Mesothelial cell of epicardium (in vitro differentiated cells): ENCODE data around the gene TRAPPC14. TPM values are rescaled to one million over a fixed set of nuclear protein-coding genes. Genes with fewer than 3 reads are reported as not detected.
A peak's percentile ranks its signal among the peaks of the same experiment; 100 is the strongest.

Source experiments
- DNase-seq, 2 experiments: peaks; one replicate each; pipeline ENCODE4 v3.0.0; 2021; ENCODE audit warnings: low spot score in 2 of 2; ENCODE audit not compliant: unreplicated experiment in 2 of 2
- H3K27ac Mint-ChIP-seq: 2 replicates; pipeline ENCODE4 v1.8.0; 2021; ENCODE audit warnings: mixed read lengths
- H3K27me3 Mint-ChIP-seq: 2 replicates; pipeline ENCODE4 v1.8.0; 2021; ENCODE audit warnings: low read depth, mixed read lengths
- H3K36me3 Mint-ChIP-seq: 2 replicates; pipeline ENCODE4 v1.8.0; 2021; ENCODE audit warnings: mixed read lengths
- H3K4me1 Mint-ChIP-seq: 2 replicates; pipeline ENCODE4 v1.8.0; 2021; ENCODE audit warnings: mixed read lengths
- H3K4me3 Mint-ChIP-seq: 2 replicates; pipeline ENCODE4 v1.8.0; 2021; ENCODE audit warnings: mild to moderate bottlenecking, moderate library complexity, mixed read lengths
- H3K9me3 Mint-ChIP-seq: 2 replicates; pipeline ENCODE4 v1.8.0; 2021; ENCODE audit warnings: mixed read lengths
- CTCF ChIP-seq: fragments of 200-600 bp; sonication (generic); IDR thresholded peaks from one replicate; pipeline ENCODE4 v1.5.0; 2021; ENCODE audit warnings: antibody characterized with exemption; ENCODE audit not compliant: unreplicated experiment
- total RNA-seq: library from RNA; stranded (reverse); gene quantifications from 3 replicates; pipeline ENCODE4 v1.2.1, GENCODE V29; 2021

Gene TRAPPC14
- total RNA-seq, 1 donor from 2014 or later = 23.3 TPM

GRCh38 chr7:100126931-100127865 is 31.3 kb downstream of the TRAPPC14 start, which contains the start of gene MBLAC1:
TSS of gene MBLAC1 (plus strand) at chr7:100126967. CDS start at chr7:100127396, 429 bp downstream.
- Mint-ChIP-seq H3K36me3 (peaks cover 2% of the 10 kb centered on the region), H3K9me3 (no peaks in the 10 kb centered on the region), H3K4me1 (peaks cover 20% of the 10 kb centered on the region), H3K27me3 (no peaks in the 10 kb centered on the region), H3K4me3 (peak within 1 kb of the TSS; percentile 96), H3K27ac (peak within 1 kb of the TSS; percentile 99)
- TF ChIP-seq CTCF = no peak
- peak; percentile 71 to 89 for DNase-seq

GRCh38 chr7:100126239-100126930 is 32.1 kb downstream of the TRAPPC14 start:
- no peaks in the 10 kb centered on the region for H3K27me3 Mint-ChIP-seq
- H3K4me3 Mint-ChIP-seq = peak overlapping the region; percentile 96
- no peak for DNase-seq
- peaks cover 20% of the 10 kb centered on the region for H3K4me1 Mint-ChIP-seq
- no peaks in the 10 kb centered on the region for H3K9me3 Mint-ChIP-seq
- TF ChIP-seq CTCF = no peak
- peaks cover 2% of the 10 kb centered on the region for H3K36me3 Mint-ChIP-seq
- peak overlapping the region; percentile 99 for H3K27ac Mint-ChIP-seq

GRCh38 chr7:100124301-100125230 is 34.0 kb downstream of the TRAPPC14 start:
- Mint-ChIP-seq H3K4me1 (peaks cover 29% of the 10 kb centered on the region), H3K36me3 (peaks cover 2% of the 10 kb centered on the region), H3K27me3 (no peaks in the 10 kb centered on the region), H3K9me3 (no peaks in the 10 kb centered on the region), H3K4me3 (peak overlapping the region; percentile 13), H3K27ac (peak overlapping the region; percentile 17)
- no peak for DNase-seq
- TF ChIP-seq CTCF = no peak

GRCh38 chr7:100122568-100122967 is 36.0 kb downstream of the TRAPPC14 start:
- no peak for DNase-seq
- Mint-ChIP-seq H3K4me3 (no peak overlapping the region), H3K27me3 (no peaks in the 10 kb centered on the region), H3K4me1 (peaks cover 29% of the 10 kb centered on the region), H3K9me3 (no peaks in the 10 kb centered on the region), H3K36me3 (peaks cover 2% of the 10 kb centered on the region), H3K27ac (no peak overlapping the region)
- no peak for TF ChIP-seq CTCF

- DNase-seq = no peak
- no peak overlapping the region for H3K27ac Mint-ChIP-seq
- no peak for TF ChIP-seq CTCF
- H3K36me3 Mint-ChIP-seq = peaks cover 2% of the 10 kb centered on the region
- H3K4me1 Mint-ChIP-seq = peaks cover 29% of the 10 kb centered on the region
- no peaks in the 10 kb centered on the region for H3K9me3 Mint-ChIP-seq
- H3K27me3 Mint-ChIP-seq = no peaks in the 10 kb centered on the region
- no peak overlapping the region for H3K4me3 Mint-ChIP-seq
Observed at GRCh38 chr7:100122067-100122466, 36.5 kb downstream of the TRAPPC14 start.
